Measurements from ENCODE around the gene ORC3. TPM values are rescaled to one million over a fixed set of nuclear protein-coding genes. Genes with fewer than 3 reads are reported as not detected.
"Not testable (repeated sequence)": the region's sequence is repeated elsewhere in the genome, so short reads cannot be mapped to it uniquely, and the experiment has no call there.

Gene ORC3
- polyA plus RNA-seq, 3 donors from 2014 or later: 20.3 to 26.7 (median 24.0) TPM

GRCh38 chr6:87697581-87698546, 107.9 kb downstream of the ORC3 start:
- DNase-seq: no peak
- H3K27me3 Mint-ChIP-seq (ENCODE audit: low read depth in 3 of 3): peaks cover 8 to 19% (median 10%) of the 10 kb centered on the region in 3 donors
- no peaks in the 10 kb centered on the region for H3K36me3 Mint-ChIP-seq
- peak overlapping the region; percentile 91 to 100 (median 98) for H3K4me3 Mint-ChIP-seq
- H3K9me3 Mint-ChIP-seq: no peaks in the 10 kb centered on the region
- peak overlapping the region; percentile 57 to 95 (median 85) for H3K27ac Mint-ChIP-seq
- peaks cover 81 to 84% of the 10 kb centered on the region in 2 donors for H3K4me1 Mint-ChIP-seq

GRCh38 chr6:87698547-87699006, 108.6 kb downstream of the ORC3 start:
- Mint-ChIP-seq H3K36me3 (no peaks in the 10 kb centered on the region), H3K4me3 (peak overlapping the region; percentile 91 to 100 (median 98)), H3K27me3 (ENCODE audit: low read depth in 3 of 3) (peaks cover 8 to 19% (median 10%) of the 10 kb centered on the region in 3 donors), H3K9me3 (no peaks in the 10 kb centered on the region), H3K4me1 (peaks cover 76 to 80% of the 10 kb centered on the region in 2 donors), H3K27ac (peak overlapping the region; percentile 80 to 95 (median 85))
- DNase-seq: peak in 1 of 3 donors; percentile 13

GRCh38 chr6:87699576-87699975, 109.6 kb downstream of the ORC3 start:
- Mint-ChIP-seq H3K4me3 (peak overlapping the region; percentile 91 to 100 (median 98)), H3K36me3 (no peaks in the 10 kb centered on the region), H3K27me3 (ENCODE audit: low read depth in 3 of 3) (peaks cover 8 to 19% (median 10%) of the 10 kb centered on the region in 3 donors), H3K9me3 (no peaks in the 10 kb centered on the region), H3K4me1 (peaks cover 66 to 70% of the 10 kb centered on the region in 2 donors), H3K27ac (peak overlapping the region; percentile 27 to 95 (median 90))
- no peak for DNase-seq

GRCh38 chr6:87700397-87701343, 110.7 kb downstream of the ORC3 start:
- peak; percentile 34 to 50 (median 35) for DNase-seq
- peak overlapping the region; percentile 92 to 96 (median 95) for H3K27ac Mint-ChIP-seq
- peaks cover 8 to 19% (median 10%) of the 10 kb centered on the region in 3 donors for H3K27me3 Mint-ChIP-seq (ENCODE audit: low read depth in 3 of 3)
- no peaks in the 10 kb centered on the region for H3K9me3 Mint-ChIP-seq
- peaks cover 57 to 59% of the 10 kb centered on the region in 2 donors for H3K4me1 Mint-ChIP-seq
- peak overlapping the region; percentile 91 to 100 (median 98) for H3K4me3 Mint-ChIP-seq
- H3K36me3 Mint-ChIP-seq: no peaks in the 10 kb centered on the region

DNA sequence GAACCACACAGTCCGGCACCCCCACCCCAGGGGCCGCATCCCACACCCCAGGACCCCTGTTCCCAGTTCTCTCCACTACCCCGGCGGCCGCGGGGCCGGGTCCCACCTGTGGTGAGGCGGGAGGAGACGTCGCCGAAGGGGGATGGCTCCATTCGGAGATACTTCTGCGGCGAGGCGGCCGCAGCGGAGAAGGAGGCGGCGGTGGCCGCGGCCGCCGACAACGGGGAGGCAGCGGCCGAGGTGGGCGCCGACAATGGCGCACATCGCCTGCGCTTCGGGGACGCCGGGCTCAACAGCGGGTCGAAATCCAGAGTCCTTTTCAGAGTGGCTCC, 111.4 kb downstream of the ORC3 start:
- Mint-ChIP-seq H3K4me3 (peak overlapping the region; percentile 91 to 100 (median 98)), H3K4me1 (peaks cover 52 to 53% of the 10 kb centered on the region in 2 donors), H3K27ac (peak overlapping the region; percentile 94 to 100 (median 95)), H3K9me3 (no peaks in the 10 kb centered on the region), H3K36me3 (no peaks in the 10 kb centered on the region), H3K27me3 (ENCODE audit: low read depth in 3 of 3) (peaks cover 8 to 19% (median 10%) of the 10 kb centered on the region in 3 donors)
- DNase-seq: no peak

GRCh38 chr6:87701676-87702588, 112.0 kb downstream of the ORC3 start, which contains the start of gene AKIRIN2:
AKIRIN2 (minus strand) TSS chr6:87702233; CDS start chr6:87701684, 549 bp downstream.
- no peaks in the 10 kb centered on the region for H3K9me3 Mint-ChIP-seq
- peaks cover 50 to 53% of the 10 kb centered on the region in 2 donors for H3K4me1 Mint-ChIP-seq
- H3K36me3 Mint-ChIP-seq: no peaks in the 10 kb centered on the region
- peak within 1 kb of the TSS; percentile 91 to 100 (median 98) for H3K4me3 Mint-ChIP-seq
- DNase-seq: peak; percentile 99
- H3K27ac Mint-ChIP-seq: peak within 1 kb of the TSS; percentile 94 to 100 (median 95)
- H3K27me3 Mint-ChIP-seq (ENCODE audit: low read depth in 3 of 3): peaks cover 8 to 19% (median 10%) of the 10 kb centered on the region in 3 donors

GRCh38 chr6:87702589-87702945, 112.6 kb downstream of the ORC3 start:
- peaks cover 8 to 19% (median 10%) of the 10 kb centered on the region in 3 donors for H3K27me3 Mint-ChIP-seq (ENCODE audit: low read depth in 3 of 3)
- H3K36me3 Mint-ChIP-seq: no peaks in the 10 kb centered on the region
- H3K9me3 Mint-ChIP-seq: no peaks in the 10 kb centered on the region
- DNase-seq: no peak
- peaks cover 44 to 47% of the 10 kb centered on the region in 2 donors for H3K4me1 Mint-ChIP-seq
- peak overlapping the region; percentile 91 to 100 (median 98) for H3K4me3 Mint-ChIP-seq
- H3K27ac Mint-ChIP-seq: peak overlapping the region; percentile 94 to 100 (median 95)

GRCh38 chr6:87703039-87703438, 113.1 kb downstream of the ORC3 start:
- DNase-seq, H3K36me3 Mint-ChIP-seq, H3K9me3 Mint-ChIP-seq: not testable (repeated sequence)
- Mint-ChIP-seq H3K4me1 (peaks cover 39 to 42% of the 10 kb centered on the region in 2 donors), H3K4me3 (peak overlapping the region; percentile 91 to 100 (median 98)), H3K27ac (peak overlapping the region; percentile 94 to 100 (median 95)), H3K27me3 (ENCODE audit: low read depth in 3 of 3) (peaks cover 8 to 19% (median 10%) of the 10 kb centered on the region in 3 donors)

- Mint-ChIP-seq H3K4me1 (peaks cover 18 to 21% of the 10 kb centered on the region in 2 donors), H3K9me3 (no peaks in the 10 kb centered on the region), H3K27ac (no peak overlapping the region), H3K4me3 (no peak overlapping the region), H3K36me3 (no peaks in the 10 kb centered on the region), H3K27me3 (ENCODE audit: low read depth in 3 of 3) (peaks cover 8 to 23% (median 10%) of the 10 kb centered on the region in 3 donors)
- DNase-seq: no peak
Measured at GRCh38 chr6:87705070-87705691, 115.2 kb downstream of the ORC3 start.

GRCh38 chr6:87706187-87706966, 116.4 kb downstream of the ORC3 start:
- Mint-ChIP-seq H3K27me3 (ENCODE audit: low read depth in 3 of 3) (peaks cover 5 to 14% (median 8%) of the 10 kb centered on the region in 3 donors), H3K36me3 (no peaks in the 10 kb centered on the region), H3K27ac (no peak overlapping the region), H3K9me3 (no peaks in the 10 kb centered on the region), H3K4me3 (no peak overlapping the region), H3K4me1 (peaks cover 8 to 12% of the 10 kb centered on the region in 2 donors)
- no peak for DNase-seq

DNA sequence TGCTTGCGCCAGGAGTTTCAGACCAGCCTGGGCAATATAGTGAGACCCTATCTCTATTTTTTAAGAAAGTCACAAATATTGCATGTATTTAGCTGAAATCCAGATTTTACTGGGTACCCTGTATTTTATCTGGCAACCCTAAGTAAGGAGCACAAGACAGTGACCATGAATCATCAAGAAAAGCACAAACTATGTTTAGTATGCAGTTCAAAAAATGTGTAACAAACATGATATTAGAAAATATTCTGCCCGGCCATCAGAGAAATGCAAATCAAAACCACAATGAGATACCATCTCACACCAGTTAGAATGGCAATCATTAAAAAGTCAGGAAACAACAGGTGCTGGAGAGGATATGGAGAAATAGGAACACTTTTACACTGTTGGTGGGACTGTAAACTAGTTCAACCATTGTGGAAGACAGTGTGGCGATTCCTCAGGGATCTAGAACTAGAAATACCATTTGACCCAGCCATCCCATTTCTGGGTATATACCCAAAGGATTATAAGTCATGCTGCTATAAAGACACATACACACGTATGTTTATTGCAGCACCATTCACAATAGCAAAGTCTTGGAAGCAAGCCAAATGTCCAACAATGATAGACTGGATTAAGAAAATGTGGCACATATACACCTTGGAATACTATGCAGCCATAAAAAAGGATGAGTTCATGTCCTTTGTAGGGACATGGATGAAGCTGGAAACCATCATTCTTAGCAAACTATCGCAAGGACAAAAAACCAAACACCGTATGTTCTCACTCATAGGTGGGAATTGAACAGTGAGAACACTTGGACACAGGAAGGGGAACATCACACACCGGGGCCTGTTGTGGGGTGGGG, 118.9 kb downstream of the ORC3 start:
- not testable (repeated sequence) for H3K4me3 Mint-ChIP-seq; H3K27me3 Mint-ChIP-seq (ENCODE audit: low read depth in 3 of 3); H3K36me3 Mint-ChIP-seq; H3K27ac Mint-ChIP-seq; H3K4me1 Mint-ChIP-seq; DNase-seq; H3K9me3 Mint-ChIP-seq

Data from immature natural killer cell (primary cell).